HG02884 (cell line): ENCODE results near the gene MTCL1.

Experiments used
- ATAC-seq: cut with Tn5 transposase; IDR thresholded peaks from one replicate; pipeline ENCODE4 v1.9.1; 2021; ENCODE audit warnings: mild to moderate bottlenecking, moderate library complexity; ENCODE audit not compliant: unreplicated experiment

MTCL1 gene

DNA sequence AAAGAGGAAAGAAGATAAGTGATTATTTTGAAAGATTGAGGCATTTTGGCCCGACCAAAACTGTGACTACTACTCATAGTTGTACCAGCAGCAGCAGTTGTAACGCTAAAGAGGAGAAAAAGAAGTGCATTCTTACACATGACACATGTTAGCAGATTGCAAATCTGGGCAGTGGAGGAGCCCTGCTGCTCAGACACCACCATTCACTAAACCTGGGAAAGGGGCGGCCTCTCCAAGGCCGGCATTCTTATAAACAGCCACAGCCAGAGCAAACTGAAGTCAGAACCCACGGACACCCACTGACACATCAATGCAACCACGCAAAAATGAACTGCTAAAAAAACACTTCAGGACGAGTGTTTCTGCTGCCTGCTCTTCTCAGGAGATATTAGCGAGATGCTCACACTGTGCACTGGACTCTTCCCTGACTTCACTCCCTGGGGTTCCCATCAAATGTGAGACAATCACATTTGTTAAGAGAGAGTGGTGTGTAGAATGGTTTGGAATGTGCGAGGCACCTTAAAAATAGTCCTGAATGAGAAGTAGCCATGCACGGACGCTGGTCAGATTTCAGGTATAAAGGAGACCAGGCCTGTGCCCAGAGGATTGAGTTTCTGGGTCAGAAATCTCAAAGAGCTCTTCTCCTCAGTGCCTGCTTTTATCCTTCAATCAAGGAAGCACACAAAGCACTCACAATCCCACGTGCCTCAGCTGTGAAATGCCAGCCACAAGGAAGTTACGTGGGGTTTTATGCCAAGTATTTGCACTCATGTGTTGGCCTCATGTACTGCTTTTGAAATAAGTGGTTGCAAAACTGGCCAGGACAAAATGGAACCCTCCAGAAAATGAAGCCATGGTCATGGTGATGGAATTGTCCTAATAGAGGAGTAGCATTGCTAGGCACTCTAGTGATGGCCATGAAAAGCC is 83.4 kb downstream of the MTCL1 start:
- ATAC-seq, result no peak

DNA sequence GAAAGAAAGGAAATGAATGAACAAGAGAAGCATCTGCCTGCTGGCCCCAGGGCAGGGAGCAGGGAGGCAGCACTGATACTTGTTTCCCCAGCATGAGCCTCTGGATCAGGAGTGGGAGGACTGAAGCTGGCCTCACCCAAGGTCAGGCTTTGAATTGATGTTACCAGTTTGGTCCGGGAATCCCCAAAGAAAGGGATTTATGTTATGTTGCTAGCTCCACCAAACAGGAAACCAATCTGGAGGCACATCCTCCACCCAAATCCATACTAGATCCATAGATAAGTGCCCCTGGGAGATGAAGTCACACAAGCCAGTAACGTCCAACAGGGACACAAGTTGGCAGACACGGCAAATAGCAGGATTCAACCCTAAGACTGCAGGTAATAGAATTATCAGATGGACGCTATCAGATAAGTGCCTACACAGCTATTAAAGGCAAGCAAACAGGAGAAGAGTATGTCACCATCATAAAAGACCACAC is 85.9 kb downstream of the MTCL1 start:
- ATAC-seq, result no peak

DNA sequence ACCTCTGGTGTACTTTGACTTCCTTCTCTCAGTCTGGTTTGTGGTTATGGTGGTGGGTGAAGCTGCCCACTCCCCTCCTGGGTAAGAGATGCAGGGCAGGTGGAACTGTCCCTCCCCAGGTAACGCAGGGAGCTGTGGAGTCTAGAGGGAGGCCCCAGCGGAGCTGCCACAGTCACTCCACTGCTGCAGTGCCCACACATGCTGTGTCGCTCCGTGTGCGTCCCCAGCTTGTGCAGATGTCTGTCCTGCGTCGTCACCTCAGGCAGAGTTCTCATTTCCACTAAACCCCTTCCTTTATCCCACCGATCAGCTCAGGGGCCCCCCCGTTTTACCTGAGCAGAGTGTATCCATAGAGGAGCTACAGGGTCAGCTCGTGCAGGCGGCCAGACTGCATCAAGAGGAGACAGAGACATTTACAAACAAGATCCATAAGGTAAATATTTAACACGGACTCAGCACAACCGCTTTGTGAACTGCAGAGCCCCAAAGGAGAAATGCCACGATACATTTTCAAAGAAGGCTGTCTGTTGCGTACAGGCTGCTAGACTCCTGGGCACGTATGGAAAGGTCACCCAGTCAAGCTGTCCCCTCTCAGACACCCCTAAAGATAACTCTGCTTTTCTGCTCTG is 87.4 kb downstream of the MTCL1 start:
- no peak for ATAC-seq

DNA sequence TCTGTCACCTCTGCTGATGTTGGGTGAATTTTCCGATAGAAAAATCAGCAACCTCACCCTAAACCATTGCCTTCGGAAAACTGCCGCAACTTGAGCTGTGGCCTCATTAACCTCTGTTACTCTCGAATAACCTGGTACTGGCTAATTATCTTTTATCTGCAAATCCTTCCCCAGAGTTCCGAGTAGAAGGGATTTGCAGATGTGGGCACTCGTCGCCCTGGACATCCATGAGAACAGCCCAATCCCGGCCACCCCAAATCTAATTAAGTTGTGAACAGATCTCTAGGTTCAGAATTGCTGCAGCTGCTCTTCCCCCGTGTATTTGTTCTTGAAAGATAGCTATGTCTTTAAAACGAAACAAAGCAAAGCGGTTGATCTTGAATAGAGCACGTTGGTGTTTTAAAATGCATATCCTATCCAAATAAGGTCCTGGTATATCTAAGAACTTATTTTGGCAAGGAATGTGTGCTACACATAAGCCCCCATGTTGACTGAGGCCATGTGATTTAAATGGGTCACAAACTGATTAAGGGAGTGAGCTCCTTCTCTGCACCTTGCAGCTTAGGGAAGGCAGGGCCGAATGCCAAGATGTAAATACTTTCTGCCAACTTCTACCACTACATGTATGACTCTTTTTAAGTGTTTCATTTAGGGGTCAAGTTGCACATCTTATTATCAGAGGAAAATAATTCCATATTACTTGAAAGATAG is 88.2 kb downstream of the MTCL1 start:
- no peak for ATAC-seq

DNA sequence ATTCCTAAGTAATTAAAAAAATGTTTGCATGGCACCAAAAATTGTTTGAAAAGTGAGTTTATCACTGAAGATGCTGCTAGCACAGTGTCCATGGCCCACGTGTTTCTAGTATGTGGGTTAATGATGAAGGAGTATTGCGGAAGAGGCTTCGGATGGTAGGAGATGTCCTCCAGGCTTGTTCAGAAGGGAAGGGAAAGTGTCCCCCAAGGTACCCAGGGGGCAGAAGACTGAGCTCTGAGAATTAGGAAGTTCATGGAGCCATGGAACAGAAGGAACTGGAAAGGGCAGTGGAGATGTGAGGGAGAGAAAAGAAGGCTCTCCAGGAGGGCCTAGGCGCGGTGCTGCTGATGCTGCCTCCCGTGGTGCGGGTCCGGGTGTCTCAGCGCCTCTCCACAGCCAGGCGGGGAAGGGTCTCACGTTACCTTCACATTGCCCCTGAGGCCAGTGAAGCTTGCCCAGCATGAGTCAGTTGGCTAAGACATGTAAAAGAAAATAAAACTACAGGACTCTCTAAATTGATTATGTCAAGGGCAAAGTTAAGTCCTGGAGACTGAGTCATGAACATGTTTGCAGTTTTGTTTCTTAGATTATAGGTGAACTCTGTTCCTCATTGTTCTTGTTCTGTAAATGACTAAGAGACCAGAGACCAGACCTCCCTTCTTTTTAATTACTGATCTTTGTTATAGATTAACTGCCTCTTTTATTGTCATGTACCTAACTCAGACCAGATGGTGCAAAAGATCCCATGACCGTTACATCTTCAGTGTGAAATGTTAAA is 89.0 kb downstream of the MTCL1 start:
- ATAC-seq, result no peak

DNA sequence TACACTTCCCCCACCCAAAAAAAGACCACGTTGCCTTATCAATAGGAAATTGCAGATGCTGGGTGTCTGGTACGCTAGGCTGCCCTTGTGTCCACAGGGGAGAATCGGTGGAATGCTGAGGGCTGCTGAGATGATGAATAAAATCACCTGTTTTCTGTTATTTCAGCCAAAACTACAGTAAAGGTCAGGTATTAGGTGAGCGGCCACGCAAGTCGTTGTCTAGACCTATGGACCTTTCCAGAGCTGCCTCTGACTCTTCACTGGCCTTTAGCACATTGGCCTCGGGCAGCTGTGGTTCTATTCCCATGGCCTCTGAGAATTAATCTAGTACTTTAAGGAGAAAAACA is 89.6 kb downstream of the MTCL1 start:
- ATAC-seq, result no peak

DNA sequence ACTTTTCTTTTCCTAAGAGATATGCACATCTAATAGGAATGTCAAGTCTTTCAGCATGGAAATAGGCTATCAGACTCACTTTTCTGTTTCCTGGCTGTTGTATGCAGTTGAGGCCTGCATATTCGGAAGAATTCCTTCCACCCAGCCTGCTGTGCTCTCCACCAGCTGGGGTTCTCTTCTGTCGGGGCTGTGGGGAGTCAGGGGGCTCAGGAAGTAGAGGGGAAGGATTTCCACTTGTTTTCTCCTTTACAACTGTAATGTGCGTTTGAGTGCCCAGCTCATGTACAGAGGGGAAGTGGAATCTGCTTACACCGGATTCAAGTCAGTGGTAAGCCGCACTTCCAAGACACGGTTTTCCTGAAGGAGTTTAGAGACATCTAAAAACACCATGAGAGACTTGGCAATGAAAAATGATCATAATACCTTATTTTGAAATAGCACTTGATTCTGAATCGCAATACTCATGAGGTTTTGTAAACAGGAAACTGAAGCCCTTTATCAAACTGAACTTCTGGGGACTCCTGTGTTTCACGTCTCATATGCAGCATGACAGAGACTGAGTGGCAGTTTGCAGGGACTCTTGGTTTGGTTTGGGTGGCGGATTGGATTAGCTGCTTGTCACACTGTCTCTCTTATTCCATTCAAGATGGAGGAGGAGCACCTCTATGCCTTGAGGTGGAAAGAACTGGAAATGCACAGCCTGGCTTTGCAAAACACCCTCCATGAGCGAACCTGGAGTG is 90.4 kb downstream of the MTCL1 start:
- no peak for ATAC-seq

DNA sequence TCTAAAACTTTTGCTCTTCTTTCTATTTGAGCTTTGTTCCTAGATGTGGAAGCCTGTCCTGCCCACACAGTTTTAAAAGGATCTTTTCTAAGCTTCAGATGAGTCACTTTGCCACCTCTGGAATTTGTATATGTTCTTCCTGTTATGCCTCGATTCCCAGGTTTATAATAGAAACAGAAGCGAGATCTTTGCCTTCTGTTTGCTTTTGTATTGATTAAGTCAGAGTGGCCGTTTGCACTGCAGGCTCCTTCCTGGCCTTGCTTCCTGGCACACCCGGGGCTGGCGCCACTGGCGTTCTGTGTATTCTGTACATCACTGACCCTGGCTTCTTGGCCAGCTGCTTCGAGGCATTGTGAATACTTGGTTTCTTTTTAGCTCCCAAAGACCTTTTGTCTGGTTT is 91.8 kb downstream of the MTCL1 start:
- ATAC-seq, result no peak

DNA sequence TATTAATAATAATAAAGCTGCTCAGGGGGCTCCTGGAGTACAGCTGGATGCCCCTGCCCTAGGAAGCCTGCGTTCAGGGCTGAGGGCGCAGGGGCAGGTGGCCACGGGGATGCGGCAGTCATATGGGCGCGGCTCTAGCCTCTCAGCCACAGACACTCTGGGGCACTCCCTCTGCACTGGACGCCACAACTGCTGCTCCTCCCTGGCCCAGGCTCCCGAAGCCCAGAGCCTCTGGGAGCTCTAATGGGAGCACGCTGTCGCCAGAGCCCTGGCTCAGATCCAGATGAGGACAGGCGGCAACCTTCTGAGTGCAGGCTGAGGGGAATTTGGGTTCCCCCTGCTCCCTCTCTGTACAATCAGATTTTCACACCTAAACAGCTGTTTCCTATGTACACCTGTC is 93.6 kb downstream of the MTCL1 start:
- no peak for ATAC-seq

DNA sequence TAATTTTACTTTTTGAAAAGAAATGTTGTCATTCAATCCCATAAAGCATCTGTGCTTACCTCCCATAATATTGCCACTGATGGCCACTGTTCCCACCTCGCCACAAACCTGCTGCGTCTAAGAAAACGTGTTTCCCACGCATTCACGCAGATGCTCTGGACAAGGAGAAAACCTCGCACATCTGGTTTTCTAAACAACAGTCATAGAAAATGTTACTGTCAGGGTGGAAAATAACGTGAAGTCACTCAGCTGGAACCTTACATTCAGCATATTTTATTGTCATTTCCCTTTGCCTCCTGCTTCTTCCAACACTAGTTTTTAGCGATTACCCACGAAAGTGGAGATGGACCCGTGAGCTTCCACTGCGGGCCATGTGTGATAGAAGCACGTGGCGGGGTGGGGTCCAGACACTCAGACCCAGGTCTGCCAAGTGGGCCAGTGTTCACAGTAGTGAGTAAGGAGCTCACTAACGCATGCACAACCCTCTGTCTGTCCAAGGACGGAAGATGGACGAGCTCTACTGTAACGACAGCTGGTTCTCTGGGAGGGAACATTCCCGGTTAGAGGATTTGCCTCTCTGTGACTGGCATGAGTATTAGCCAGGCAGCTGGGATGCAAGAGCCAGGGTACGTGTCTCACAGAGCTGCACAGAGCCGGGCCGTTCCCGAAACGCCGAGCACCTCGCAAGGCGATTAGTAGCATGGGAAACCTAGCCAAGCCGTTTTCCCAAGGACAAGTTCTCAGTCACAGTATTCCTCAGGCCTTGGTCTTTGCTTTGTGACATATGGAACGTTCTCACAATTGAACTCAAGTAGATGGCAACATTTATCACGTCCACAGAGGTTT is 94.5 kb downstream of the MTCL1 start:
- ATAC-seq, result no peak

DNA sequence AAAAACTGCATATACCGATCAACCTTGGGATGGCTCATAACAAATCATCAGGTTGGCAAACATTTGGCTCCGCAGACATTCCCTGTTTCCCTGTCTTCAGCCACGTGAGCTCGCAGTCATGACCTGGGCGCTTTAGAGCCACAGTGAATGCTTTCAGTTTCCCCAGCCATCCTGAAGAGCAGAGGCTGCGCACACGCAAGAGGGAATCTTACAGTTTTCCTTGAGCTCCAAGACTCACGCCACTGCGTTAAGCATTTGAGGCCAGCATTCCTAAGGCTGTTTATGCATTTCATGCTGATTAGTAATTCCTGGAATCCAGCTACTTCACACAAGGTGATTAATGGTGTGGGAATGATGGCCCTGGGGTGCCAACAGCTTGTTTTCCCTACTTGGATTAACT is 95.1 kb downstream of the MTCL1 start:
- ATAC-seq, result no peak

DNA sequence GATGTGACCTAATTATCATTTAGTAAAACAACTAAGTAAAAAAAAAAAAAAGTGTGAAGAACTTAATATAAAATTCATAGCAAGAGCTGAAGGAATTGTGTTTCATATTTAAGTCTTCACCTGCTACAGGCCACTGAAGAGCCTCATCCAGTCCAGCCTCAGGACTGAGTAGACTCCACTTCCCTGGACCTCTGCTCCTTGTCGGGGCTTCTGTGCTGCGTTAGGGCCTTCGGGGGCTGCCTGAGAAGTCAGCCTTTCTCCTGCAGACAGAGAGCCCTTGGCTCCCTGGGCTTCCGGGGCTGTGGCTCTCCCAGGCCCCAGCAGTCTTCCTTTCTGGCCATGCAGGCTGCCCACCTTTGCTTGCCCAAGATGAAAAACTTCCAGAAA is 95.5 kb downstream of the MTCL1 start:
- no peak for ATAC-seq

DNA sequence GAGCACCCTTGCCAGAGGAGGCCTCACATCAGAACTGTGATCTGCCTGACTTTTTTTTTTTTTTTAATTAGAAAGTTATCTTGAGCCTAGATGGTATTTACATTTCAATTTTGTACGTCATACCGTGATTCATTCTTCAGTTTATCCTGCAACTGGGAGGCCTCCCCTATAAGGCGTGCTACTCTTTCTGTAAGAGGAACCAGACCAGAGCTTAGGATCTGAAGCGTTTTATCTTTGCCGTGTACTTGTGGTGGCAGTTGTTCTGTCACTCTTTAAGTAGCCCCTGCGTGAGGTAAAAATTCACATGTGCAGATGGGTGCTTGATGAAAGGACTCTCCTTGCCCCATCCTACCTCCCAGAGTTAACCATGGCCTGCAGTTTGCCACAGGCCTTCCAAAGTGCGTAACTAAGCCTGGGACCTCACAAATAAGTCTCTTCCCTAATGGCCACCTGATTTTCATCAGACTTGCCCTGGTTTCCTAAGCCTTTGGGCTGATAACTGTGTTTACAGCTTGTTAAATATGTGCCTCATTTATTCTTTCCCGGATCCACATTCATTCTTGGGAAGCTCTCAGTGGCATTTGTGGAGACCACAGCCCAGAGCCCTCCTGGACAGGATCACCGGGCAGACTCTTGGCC is 96.0 kb downstream of the MTCL1 start:
- ATAC-seq, result no peak

DNA sequence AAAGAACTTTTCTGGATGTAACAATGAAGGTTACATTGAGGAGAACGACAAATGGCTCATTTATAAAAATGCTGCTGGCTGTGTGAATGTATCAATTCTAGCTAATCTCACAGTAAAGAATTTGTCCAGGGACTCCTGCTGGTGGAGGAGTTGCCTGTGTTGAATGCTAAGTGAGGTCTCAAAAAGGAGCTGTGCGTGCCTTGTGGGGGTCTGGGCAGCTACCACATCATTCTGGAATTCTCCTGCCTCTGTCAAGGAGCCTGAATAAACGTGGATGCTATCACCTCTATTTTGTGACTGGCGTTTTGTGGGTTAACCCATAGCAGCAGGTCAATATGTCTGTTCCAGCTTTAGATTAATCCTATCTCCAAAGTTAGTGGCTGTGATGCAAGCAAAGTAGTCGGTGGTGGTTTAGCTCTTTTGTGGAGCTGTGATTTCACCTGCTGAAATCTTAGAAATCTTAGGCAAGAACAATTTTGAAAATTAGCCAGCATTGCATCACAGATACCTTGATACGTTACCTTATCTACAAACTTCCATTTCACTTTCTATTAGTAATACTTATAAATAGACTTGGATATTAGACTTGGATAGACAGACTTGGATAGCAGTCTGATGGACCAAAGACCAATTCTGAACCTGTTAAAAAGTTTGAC is 96.8 kb downstream of the MTCL1 start:
- ATAC-seq, result no peak

DNA sequence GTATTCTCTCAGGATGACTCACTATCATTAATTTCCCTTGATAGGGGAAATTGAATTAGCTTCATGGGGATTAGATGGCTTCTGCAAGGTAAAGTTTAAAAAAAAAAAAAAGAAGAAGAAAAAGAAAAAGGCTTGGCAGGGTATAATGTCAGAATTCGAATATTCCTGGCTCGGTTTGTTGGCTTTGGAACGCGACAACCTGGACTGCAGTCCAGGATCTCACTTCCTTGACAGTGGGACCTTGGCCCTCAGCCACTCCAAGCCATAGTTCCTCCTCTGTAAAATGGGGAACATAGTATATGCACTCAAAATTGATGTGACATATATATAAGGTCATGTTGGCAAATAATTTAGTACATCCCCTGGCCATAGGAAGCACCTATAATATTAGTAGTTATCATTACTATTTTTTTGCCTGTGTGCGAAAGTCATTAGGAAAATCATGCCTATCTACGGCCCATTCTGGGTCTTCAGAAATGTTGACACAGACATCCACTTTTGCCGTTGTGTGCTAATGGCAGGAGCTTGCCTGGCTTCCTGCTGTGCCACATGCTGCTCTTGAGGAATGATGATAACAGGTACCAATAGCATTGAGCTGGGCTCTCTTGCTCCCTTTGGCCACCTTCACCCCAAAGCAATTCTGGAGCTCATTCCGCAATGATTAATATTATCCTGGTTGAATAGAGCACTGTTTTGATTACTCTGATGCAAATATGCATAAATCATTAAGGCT is 97.9 kb downstream of the MTCL1 start:
- no peak for ATAC-seq

DNA sequence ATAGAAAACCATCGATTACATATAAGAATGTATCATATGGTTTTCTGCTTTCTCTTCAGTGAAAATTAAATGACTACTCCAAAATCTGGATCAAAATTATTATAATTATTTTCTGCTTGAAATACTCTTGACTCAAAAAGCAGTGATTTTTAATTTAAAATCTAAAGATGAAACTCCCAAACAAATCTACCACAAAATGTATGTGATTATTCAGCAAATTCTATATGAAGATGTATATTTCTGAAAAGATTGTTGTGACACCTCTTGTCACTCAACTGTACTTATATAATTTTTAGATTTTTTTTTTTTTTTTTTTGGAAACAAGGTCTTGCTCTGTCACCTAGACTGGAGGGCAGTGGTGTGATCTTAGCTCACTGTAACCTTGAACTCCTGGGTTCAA is 98.6 kb downstream of the MTCL1 start:
- no peak for ATAC-seq

DNA sequence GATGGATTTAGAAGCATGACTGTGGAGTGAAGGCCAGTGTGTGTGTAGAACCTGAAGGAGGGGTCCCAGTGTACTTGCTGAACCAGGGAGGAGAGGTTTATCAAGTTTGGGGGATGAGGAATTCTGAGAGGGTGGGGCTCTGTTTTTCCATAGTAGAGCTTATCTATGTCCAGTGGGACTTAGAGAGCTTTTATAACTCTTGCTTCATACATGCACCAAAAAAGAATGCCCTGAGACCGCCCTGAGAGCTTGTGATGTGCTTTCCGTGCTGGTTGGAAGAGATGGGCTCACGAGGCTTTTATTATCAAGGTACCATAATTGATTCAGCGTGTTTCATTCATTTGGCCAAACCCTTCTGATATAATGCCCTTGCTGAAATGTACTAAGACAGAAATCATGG is 100.2 kb downstream of the MTCL1 start:
- no peak for ATAC-seq
